Measurements from ENCODE around the gene RPH3AL.

RPH3AL gene

GRCh38 chr17:340074-340473 lies 12.5 kb downstream of the RPH3AL start:
- peak in 1 of 42 donors; percentile 9 for DNase-seq
- intact Hi-C loops (cut with DNase I) = no loop called here

DNA sequence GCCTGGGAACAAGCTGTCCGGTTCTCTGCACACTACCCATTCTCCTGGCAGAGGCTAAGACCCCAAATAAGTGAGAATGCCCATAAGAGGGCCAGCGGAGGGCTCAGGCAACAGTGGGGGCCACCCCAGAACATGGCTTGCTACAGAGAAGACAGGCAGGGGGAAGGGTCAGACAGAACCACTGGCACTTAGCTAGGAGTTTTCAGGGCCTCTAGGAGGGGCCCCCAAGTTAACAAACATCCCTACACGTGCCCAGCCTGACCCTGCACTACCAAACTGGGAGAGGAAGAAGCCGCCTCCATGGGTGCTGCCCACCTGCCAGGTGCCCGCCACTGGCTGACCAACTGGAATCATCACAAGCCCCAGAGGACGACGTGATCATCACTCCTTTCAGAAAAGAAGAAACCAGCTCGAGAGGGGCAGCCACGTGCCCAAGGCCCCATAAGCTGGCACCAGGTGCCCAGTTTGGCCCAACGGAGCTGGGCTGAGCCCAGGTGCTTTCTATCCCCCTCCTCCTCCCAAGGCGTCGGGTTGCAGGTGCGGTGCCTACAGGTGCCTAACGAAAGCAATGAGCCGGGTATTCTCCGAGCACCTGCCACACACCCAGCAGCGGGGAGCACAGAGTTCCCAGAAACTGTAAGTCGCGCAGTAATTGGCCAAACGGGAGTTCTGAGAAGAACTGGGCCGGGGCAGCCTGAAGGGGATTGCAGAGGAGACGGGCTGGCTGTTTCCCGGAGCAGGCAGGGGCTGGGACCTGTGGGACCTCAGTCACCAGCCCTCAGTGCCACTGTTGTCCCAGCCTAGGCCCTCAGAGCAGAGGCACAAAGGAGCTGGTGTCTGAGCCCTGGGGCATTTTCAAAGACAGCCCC lies 13.2 kb downstream of the RPH3AL start:
- DNase-seq = no peak
- intact Hi-C loops (cut with DNase I) = no loop called here

GRCh38 chr17:338442-339192 lies 14.0 kb downstream of the RPH3AL start:
- intact Hi-C loops (cut with DNase I) = no loop called here
- DNase-seq = peak in 2 of 42 donors; percentile 11 to 25

DNA sequence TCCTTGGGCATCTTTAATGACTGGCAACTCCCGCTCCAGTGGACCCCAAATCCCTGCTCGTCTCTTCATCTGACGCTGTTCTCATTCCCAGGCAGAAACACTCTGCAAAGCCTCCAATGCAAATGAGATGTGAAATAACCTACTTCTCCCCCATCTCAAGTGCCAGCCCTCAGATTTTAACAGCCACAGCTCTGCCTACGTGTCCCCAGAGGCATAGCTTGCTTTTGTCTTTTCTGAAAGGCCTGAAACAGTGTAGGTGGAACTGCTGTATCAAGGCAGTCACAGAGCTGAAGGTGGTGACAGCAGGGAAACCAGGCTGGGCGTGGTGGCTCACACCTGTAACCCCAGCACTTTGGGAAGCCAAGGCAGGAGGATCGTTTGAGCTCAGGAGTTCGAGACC lies 14.7 kb downstream of the RPH3AL start:
- peak in 36 of 42 donors; percentile 21 to 90 (median 65) for DNase-seq
- intact Hi-C loops (cut with DNase I) = no loop called here

GRCh38 chr17:337453-337852 lies 15.2 kb downstream of the RPH3AL start:
- DNase-seq = no peak

DNA sequence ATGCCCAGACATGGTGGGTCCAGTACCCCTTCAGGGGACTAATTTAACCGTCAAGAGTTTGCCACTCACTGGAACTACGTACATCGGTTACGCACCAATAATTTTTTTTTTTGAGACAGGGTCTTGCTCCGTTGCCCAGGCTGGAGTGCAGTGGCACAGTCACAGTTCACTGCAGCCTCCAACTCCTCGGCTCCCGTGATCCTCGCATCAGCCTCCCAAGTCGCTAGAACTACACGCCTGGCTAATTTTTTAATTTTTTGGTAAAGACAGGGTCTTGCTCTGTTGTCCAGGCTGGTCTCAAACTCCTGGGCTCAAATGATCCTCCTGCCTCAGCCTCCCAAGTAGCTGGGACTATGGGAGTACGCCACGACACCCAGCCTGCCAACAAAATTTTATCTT lies 15.6 kb downstream of the RPH3AL start:
- intact Hi-C loops (cut with DNase I) = no loop called here
- peak in 1 of 42 donors; percentile 13 for DNase-seq

More at GRCh38 chr17:337453-337852, 15.2 kb downstream of the RPH3AL start:
- intact Hi-C loops (cut with DNase I) = no loop called here

GRCh38 chr17:336110-337021 lies 16.2 kb downstream of the RPH3AL start:
- intact Hi-C loops (cut with DNase I) = no loop called here
- DNase-seq = peak in 18 of 42 donors; percentile 26 to 73 (median 46)

GRCh38 chr17:335691-336090 lies 16.9 kb downstream of the RPH3AL start:
- intact Hi-C loops (cut with DNase I) = no loop called here
- DNase-seq = peak in 1 of 42 donors; percentile 11

- peak in 1 of 42 donors; percentile 16 for DNase-seq
- intact Hi-C loops (cut with DNase I) = no loop called here
Measured at GRCh38 chr17:334974-335481, 17.6 kb downstream of the RPH3AL start.

DNA sequence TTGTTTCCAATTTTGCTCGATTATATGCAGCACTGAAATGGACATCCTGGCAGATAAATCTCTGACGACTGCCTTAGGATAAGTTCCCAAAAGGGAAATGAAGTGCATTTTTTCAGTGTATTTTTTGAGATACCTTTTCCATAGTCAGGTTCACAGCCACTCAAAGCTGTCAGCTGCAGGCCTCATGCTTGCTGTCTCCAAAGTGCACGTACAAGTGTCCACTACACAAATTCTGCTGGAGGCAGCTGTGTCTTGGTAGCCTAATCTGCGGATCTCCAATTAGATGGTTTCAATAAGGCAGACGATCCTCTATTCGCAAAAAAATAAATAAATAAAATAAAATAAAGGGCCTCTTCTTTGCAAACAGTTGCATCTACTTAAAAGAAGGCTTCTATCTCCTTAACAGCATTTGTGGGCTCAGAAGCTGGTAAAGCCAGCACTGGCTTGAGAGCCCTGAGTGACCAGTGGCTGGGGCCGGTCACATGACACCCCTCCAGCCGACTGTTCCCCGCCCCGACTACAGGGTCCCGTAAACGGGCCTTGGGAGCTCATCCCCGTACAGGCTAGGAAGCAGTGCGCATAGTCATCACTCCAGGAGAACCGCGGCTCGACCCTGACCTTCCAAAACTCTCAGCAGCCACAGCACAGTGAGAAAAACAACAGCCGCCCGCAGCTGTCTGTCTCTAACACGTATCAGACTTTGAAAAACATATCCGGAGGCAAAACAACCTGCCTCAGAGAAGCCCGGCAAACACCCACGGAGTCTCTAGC lies 18.8 kb downstream of the RPH3AL start:
- peak; percentile 75 to 93 (median 85) for DNase-seq
- intact Hi-C loops (cut with DNase I) = no loop called here

DNA sequence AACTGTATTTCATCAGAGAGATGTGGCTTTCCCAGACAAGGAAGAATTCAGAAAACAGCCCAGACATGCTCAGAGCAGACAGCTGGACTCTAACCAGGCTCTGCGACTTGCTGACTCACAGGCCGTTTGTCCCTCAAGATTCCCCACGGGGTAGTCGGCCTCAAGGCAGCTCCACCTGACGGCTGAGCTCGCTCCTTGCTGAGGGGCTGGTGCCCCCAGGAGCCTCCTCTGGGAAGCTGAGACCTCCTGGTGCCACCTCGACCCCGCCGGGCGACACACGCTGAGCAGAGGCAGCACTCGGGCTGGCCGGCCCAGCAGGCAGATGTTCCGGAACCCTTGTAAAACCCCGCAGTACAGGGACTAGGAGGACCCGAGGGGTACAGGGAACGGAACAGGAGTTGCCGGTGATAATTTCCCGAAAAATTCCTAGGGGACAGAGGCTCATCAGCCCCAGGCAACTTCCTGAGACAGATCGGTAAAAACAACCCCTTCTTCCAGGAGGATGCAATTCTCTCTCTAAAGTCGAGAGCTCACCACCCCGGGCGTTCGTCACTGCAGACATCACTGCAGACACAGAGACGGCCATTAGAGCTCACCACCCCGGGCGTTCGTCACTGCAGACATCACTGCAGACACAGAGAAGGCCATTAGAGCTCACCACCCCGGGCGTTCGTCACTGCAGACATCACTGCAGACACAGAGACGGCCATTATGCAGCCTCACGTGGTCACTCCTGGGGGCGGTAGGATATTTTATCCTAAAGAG lies 19.9 kb downstream of the RPH3AL start:
- intact Hi-C loops (cut with DNase I) = no loop called here
- DNase-seq = peak in 15 of 42 donors; percentile 20 to 73 (median 41)

DNA sequence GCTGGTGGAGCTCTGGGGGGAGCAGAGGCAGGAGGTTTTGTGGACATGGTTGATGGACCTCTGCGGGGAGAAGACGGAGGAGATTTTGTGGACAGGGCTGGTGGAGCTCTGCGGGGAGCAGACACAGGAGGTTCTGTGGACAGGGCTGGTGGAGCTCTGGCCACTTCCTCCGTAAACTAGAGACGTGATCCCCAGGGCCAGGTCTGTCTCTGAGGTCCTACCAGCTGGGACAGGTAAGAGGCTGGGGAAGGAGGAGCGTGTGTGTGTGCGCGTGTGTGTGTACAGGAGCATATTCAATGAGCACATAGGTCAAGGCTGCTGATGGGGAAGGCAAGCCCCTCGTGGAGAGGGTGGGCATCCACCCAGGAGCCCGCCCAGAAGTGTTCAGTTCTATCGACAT lies 20.6 kb downstream of the RPH3AL start:
- intact Hi-C loops (cut with DNase I) = no loop called here
- peak in 1 of 42 donors; percentile 17 for DNase-seq

GRCh38 chr17:330993-331701 lies 21.5 kb downstream of the RPH3AL start:
- peak in 41 of 42 donors; percentile 34 to 80 (median 55) for DNase-seq
- intact Hi-C loops (cut with DNase I) = no loop called here

DNA sequence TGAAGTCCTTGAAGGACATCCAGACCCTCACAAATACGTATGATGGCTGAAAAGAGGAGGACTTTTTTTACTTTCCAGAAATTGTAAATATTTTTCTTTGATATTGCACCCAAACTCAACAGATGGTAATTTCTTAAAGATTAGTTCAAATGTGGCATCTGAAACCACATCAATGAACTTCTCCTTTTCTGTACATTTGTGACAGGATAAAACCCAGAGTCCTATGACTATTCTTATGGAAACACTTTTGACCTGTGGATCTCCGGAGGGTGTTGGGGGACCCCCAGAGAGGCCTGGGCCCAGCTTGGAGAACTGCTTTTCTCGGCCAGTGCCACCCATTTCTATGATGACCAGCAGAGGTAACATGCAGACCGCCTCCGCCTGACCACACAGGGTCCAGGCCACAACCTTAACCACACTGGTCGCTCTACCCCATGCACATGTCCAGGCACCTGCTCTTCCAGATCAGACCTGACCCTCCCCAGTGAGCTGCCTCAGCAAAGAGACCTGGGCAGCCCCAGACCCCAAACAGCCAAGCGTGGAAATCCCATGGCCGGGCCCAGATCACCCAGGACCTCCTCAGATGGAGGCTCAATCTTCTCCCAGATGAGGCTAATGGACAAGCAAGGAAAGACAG lies 22.7 kb downstream of the RPH3AL start:
- intact Hi-C loops (cut with DNase I) = no loop called here
- DNase-seq = peak in 3 of 42 donors; percentile 3 to 13 (median 8)

- intact Hi-C loops (cut with DNase I) = no loop called here
Measured at GRCh38 chr17:327971-328370, 24.6 kb downstream of the RPH3AL start.

DNA sequence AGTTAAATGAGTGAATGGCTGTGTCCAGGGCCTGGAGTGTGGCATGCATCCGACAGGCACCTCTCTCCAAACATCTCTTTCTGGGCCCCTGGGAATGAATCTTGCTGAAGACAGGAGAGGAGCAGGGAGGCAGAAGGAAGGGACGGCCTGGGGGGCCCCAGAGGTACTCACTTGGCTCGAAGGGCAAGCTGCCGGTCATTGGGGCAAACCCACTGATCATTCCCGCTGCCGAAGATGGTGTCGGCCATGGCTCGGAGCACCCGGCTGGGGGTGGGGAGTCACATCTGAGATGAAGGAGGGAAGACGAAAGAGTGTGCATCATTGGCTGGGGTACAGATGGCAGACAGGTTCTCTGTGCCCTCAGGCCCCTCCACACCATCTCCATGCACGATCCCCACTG lies 25.3 kb downstream of the RPH3AL start:
- intact Hi-C loops (cut with DNase I) = no loop called here
- peak in 1 of 42 donors; percentile 5 for DNase-seq

More at GRCh38 chr17:327971-328370, 24.6 kb downstream of the RPH3AL start:
- peak in 2 of 42 donors; percentile 1 to 5 for DNase-seq
